ENCODE data around the gene FADS2. TPM values are rescaled to one million over a fixed set of nuclear protein-coding genes. Genes with fewer than 3 reads are reported as not detected.

FADS2 gene
- polyA plus RNA-seq, 1 donor from 2014 or later: 145 TPM

DNA sequence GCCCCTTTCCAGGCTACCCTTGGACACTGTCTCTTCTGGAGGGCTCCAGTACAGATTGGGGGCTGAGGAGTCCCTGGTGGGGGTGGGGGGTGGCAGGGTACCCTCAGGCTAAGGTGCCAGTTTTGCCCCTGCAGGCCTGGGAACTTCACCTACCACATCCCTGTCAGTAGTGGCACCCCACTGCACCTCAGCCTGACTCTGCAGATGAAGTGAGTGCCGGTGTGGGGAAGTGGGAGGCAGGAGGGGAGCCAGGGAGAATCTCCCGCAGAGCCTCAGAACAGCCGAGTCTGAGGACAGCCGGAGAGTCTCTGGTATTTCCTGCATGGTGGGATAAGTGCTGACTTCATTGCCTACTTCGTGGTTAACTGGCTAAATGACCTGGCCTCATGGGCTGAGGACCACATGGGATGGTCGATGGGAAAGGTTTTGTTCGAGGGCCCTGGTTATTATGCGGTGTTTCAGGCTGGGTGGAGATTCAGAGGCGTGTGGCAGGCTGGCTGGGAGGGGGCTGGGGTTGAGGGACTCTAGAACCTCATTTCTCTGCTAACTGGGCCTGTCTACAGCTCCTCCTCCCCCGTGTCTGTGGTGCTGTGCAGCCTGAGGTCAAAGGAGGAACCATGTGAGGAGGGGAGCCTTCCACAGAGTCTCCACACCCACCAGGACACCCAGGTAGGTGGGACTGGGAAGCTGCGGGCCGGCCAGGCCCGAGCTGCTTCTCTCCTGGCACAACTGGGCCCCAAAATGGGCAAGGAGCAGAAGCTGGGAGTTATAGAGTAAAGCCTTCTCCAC, 44.2 kb upstream of the FADS2 start:
- no peaks in the 10 kb centered on the region for H4K20me1 ChIP-seq (ENCODE audit: insufficient read depth)
- no peaks in the 10 kb centered on the region for H3K9me3 ChIP-seq (ENCODE audit: low read length)
- TF ChIP-seq EP300 (conservative IDR thresholded peaks at IDR 0.05; ENCODE audit: poor library complexity, severe bottlenecking) (no peak), POLR2AphosphoS5 (IDR thresholded peaks at IDR 0.05) (no peak), EZH2 (IDR thresholded peaks at IDR 0.05; ENCODE audit: borderline replicate concordance, insufficient read depth, low read length, poor library complexity, severe bottlenecking) (no peak), SMC3 (conservative IDR thresholded peaks at IDR 0.05; ENCODE audit: poor library complexity) (no peak), MXI1 (conservative IDR thresholded peaks at IDR 0.05; ENCODE audit: poor library complexity, severe bottlenecking) (no peak)
- TF ChIP-seq, protein P1, sequence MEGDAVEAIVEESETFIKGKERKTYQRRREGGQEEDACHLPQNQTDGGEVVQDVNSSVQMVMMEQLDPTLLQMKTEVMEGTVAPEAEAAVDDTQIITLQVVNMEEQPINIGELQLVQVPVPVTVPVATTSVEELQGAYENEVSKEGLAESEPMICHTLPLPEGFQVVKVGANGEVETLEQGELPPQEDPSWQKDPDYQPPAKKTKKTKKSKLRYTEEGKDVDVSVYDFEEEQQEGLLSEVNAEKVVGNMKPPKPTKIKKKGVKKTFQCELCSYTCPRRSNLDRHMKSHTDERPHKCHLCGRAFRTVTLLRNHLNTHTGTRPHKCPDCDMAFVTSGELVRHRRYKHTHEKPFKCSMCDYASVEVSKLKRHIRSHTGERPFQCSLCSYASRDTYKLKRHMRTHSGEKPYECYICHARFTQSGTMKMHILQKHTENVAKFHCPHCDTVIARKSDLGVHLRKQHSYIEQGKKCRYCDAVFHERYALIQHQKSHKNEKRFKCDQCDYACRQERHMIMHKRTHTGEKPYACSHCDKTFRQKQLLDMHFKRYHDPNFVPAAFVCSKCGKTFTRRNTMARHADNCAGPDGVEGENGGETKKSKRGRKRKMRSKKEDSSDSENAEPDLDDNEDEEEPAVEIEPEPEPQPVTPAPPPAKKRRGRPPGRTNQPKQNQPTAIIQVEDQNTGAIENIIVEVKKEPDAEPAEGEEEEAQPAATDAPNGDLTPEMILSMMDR (IDR thresholded peaks at IDR 0.05; ENCODE audit: poor library complexity, severe bottlenecking): no peak
- H3K36me3 ChIP-seq (ENCODE audit: insufficient read depth, low read length): no peaks in the 10 kb centered on the region
- no peak overlapping the region for H3K9ac ChIP-seq (ENCODE audit: low read length)
- no peaks in the 10 kb centered on the region for H3K9me2 ChIP-seq (ENCODE audit: insufficient read depth, low read length)
- H3K27ac ChIP-seq (ENCODE audit: low read length): no peak overlapping the region
- no peak overlapping the region for H2AFZ ChIP-seq (ENCODE audit: low read depth, low read length)
- no peaks in the 10 kb centered on the region for H3K27me3 ChIP-seq (ENCODE audit: insufficient read depth, low read depth, low read length)
- H3F3A ChIP-seq (ENCODE audit: insufficient read depth, low read length, poor library complexity, severe bottlenecking): no peaks in the 10 kb centered on the region
- H3K4me3 ChIP-seq (ENCODE audit: low read length): no peak overlapping the region
- no peak overlapping the region for H3K4me2 ChIP-seq (ENCODE audit: low read length)
- no peaks in the 10 kb centered on the region for H3K79me2 ChIP-seq (replicated peaks; ENCODE audit: insufficient read depth, low read length)

DNA sequence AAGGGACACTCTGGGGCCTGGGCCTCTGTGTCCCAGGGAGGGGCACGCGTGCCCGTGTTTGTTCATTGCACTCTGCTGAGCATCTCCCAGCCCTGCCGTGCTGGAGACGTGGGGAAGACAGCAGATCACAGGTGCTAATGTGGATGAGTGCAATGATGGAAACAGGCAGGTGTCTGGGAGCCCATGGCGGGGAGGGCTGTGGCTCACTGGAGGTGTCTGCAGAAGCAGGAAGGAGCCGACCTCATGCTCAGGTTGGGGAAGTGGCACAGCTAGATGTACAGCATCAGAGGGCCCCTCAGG, 43.6 kb upstream of the FADS2 start:
- no peaks in the 10 kb centered on the region for H3K36me3 ChIP-seq (ENCODE audit: insufficient read depth, low read length)
- H3K4me2 ChIP-seq (ENCODE audit: low read length): no peak overlapping the region
- no peak overlapping the region for H2AFZ ChIP-seq (ENCODE audit: low read depth, low read length)
- TF ChIP-seq RAD21 (conservative IDR thresholded peaks at IDR 0.05) (no peak), POLR2AphosphoS5 (IDR thresholded peaks at IDR 0.05) (no peak), MXI1 (conservative IDR thresholded peaks at IDR 0.05; ENCODE audit: poor library complexity, severe bottlenecking) (no peak), EP300 (conservative IDR thresholded peaks at IDR 0.05; ENCODE audit: poor library complexity, severe bottlenecking) (no peak), TAF1 (IDR thresholded peaks at IDR 0.05; ENCODE audit: low read depth) (no peak), SMC3 (conservative IDR thresholded peaks at IDR 0.05; ENCODE audit: poor library complexity) (no peak)
- TF ChIP-seq, protein P1 (IDR thresholded peaks at IDR 0.05; ENCODE audit: poor library complexity, severe bottlenecking): no peak
- TF ChIP-seq, protein P2, sequence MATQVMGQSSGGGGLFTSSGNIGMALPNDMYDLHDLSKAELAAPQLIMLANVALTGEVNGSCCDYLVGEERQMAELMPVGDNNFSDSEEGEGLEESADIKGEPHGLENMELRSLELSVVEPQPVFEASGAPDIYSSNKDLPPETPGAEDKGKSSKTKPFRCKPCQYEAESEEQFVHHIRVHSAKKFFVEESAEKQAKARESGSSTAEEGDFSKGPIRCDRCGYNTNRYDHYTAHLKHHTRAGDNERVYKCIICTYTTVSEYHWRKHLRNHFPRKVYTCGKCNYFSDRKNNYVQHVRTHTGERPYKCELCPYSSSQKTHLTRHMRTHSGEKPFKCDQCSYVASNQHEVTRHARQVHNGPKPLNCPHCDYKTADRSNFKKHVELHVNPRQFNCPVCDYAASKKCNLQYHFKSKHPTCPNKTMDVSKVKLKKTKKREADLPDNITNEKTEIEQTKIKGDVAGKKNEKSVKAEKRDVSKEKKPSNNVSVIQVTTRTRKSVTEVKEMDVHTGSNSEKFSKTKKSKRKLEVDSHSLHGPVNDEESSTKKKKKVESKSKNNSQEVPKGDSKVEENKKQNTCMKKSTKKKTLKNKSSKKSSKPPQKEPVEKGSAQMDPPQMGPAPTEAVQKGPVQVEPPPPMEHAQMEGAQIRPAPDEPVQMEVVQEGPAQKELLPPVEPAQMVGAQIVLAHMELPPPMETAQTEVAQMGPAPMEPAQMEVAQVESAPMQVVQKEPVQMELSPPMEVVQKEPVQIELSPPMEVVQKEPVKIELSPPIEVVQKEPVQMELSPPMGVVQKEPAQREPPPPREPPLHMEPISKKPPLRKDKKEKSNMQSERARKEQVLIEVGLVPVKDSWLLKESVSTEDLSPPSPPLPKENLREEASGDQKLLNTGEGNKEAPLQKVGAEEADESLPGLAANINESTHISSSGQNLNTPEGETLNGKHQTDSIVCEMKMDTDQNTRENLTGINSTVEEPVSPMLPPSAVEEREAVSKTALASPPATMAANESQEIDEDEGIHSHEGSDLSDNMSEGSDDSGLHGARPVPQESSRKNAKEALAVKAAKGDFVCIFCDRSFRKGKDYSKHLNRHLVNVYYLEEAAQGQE (IDR thresholded peaks at IDR 0.05; ENCODE audit: borderline replicate concordance): no peak
- no peaks in the 10 kb centered on the region for H3K27me3 ChIP-seq (ENCODE audit: insufficient read depth, low read depth, low read length)
- no peak overlapping the region for H3K9ac ChIP-seq (ENCODE audit: low read length)
- H3K9me3 ChIP-seq (ENCODE audit: low read length): no peaks in the 10 kb centered on the region
- no peak overlapping the region for H3K4me3 ChIP-seq (ENCODE audit: low read length)
- no peaks in the 10 kb centered on the region for H3K9me2 ChIP-seq (ENCODE audit: insufficient read depth, low read length)
- H3K79me2 ChIP-seq (replicated peaks; ENCODE audit: insufficient read depth, low read length): no peaks in the 10 kb centered on the region
- no peaks in the 10 kb centered on the region for H3F3A ChIP-seq (ENCODE audit: insufficient read depth, low read length, poor library complexity, severe bottlenecking)
- H4K20me1 ChIP-seq (ENCODE audit: insufficient read depth): no peaks in the 10 kb centered on the region
- H3K27ac ChIP-seq (ENCODE audit: low read length): no peak overlapping the region
